Common myeloid progenitor, CD34-positive (primary cell): ENCODE results near the gene SLC22A3.

Source experiments
- CTCF ChIA-PET: fragments of 350-600 bp; sonication (Branson Sonifier 250); formaldehyde crosslinking; loops from one replicate; lab custom pipeline; 2021; ENCODE audit warnings: antibody characterized with exemption; lab: Charles Lee
- POLR2A ChIA-PET: fragments of 350-600 bp; sonication (Branson Sonifier 250); formaldehyde crosslinking; loops from one replicate; lab custom pipeline; 2021; ENCODE audit warnings: antibody characterized with exemption; lab: Charles Lee
- DNase-seq, 3 donors: peaks; one replicate each; pipeline versions ENCODE4 v3.0.0 to v3.0.0-alpha.2; 2013
- H3K27ac ChIP-seq, 2 experiments: 1 replicate in 1 of 2; 2 replicates in 1 of 2; pipeline ENCODE4 v1.7.0; 2013; ENCODE audit warnings: inconsistent platforms in 2 of 2, low read length in 2 of 2, mild to moderate bottlenecking in 2 of 2, low read depth in 1 of 2, moderate library complexity in 1 of 2; ENCODE audit not compliant: severe bottlenecking in 2 of 2, insufficient read depth in 1 of 2, poor library complexity in 1 of 2
- H3K27me3 ChIP-seq, 5 experiments: replicated peaks in 2 of 5; 1 replicate in 3 of 5; 2 replicates in 2 of 5; pipeline versions ENCODE4 v1.6.1 to v1.7.0; 2013; ENCODE audit warnings: low read length in 4 of 5, mild to moderate bottlenecking in 2 of 5, moderate library complexity in 2 of 5, inconsistent platforms in 1 of 5; ENCODE audit not compliant: insufficient read depth in 5 of 5, control insufficient read depth in 4 of 5
- H3K36me3 ChIP-seq, 4 experiments: 1 replicate in 2 of 4; 2 replicates in 2 of 4; pipeline versions ENCODE4 v1.6.1 to v1.7.0; 2013; ENCODE audit warnings: low read length in 3 of 4, control low read depth in 1 of 4, mild to moderate bottlenecking in 1 of 4; ENCODE audit not compliant: control insufficient read depth in 4 of 4, insufficient read depth in 4 of 4
- H3K4me1 ChIP-seq, 4 experiments: 1 replicate in 3 of 4; 2 replicates in 1 of 4; pipeline versions ENCODE4 v1.6.1 to v1.7.1; 2013; ENCODE audit warnings: low read length in 3 of 4, mild to moderate bottlenecking in 3 of 4, control low read depth in 1 of 4, inconsistent platforms in 1 of 4, moderate library complexity in 1 of 4; ENCODE audit not compliant: control insufficient read depth in 4 of 4, insufficient read depth in 4 of 4; ENCODE audit errors: control extremely low read depth in 1 of 4
- H3K4me3 ChIP-seq, 7 experiments: 1 replicate in 4 of 7; 2 replicates in 3 of 7; pipeline versions ENCODE4 v1.5.1 to v1.7.0; 2013; ENCODE audit warnings: mild to moderate bottlenecking in 7 of 7, low read length in 6 of 7, moderate library complexity in 6 of 7, inconsistent platforms in 2 of 7, low read depth in 2 of 7, control low read depth in 1 of 7; ENCODE audit not compliant: insufficient read depth in 4 of 7, control insufficient read depth in 1 of 7; ENCODE audit errors: extremely low read depth in 1 of 7
- H3K9me3 ChIP-seq, 5 experiments: 1 replicate in 4 of 5; 2 replicates in 1 of 5; pipeline versions ENCODE4 v1.6.1 to v1.7.1; 2013; ENCODE audit warnings: low read length in 4 of 5, mild to moderate bottlenecking in 2 of 5, inconsistent platforms in 1 of 5, low read depth in 1 of 5, moderate library complexity in 1 of 5; ENCODE audit not compliant: control insufficient read depth in 4 of 5, insufficient read depth in 2 of 5; ENCODE audit errors: control extremely low read depth in 1 of 5
- WGBS: methylation state at CpG from one replicate; pipeline ENCODE4 v1.1.5; 2013; ENCODE audit not compliant: insufficient coverage; 5-methylcytosine and 5-hydroxymethylcytosine counted together

Gene SLC22A3

DNA sequence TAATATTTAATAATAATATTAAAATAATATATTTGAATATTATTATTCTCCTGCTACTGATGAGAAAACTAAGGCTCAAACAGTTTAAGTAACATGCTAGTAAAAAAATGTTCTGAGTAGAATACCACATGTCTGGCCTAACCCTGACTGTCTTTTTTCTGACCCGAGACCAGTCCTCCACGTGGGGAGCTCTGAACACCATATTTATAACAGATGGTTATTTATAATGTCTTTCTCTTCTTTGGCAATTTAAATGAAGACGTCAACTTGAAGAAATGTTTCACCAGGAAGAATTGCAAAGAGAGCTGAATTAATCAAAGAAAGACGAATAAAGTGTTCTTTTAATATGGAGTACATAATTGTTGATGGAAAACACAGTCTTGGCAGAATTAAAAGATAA, 82.0 kb downstream of the SLC22A3 start:
- POLR2A ChIA-PET: no interaction called here
- WGBS: no CpG with 5 or more reads among the region's 4 CpGs
- DNase-seq: no peak

DNA sequence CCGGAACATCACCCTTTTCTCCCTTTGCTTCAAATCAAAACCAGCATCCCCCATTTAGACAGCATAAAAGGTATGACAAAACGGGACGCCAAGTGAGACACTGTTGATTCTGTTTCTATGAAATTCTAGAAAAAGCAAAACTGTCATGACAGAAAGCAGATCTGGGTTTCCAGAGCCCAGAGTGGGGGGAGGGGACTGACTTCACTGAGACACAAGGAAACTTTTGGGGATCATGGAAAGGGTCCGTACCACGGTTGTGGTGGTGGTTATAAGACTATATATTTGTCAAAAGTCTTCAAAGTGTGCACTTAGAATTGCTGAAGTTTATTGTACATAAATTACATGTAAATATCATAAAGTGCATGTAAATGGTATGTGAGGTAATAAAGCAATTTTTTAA, 82.6 kb downstream of the SLC22A3 start:
- H3K9me3 ChIP-seq: peaks cover 0 to 2% (median 0%) of the 10 kb centered on the region in 5 experiments
- peaks cover 0 to 57% (median 8%) of the 10 kb centered on the region in 5 experiments for H3K27me3 ChIP-seq
- H3K27ac ChIP-seq: no peak overlapping the region
- POLR2A ChIA-PET: no interaction called here
- WGBS: 73% methylated on average over 2 of the region's 5 CpGs
- H3K36me3 ChIP-seq: no peaks in the 10 kb centered on the region
- H3K4me1 ChIP-seq: peaks cover 0 to 3% (median 0%) of the 10 kb centered on the region in 4 experiments
- CTCF ChIA-PET: no interaction called here
- no peak overlapping the region for H3K4me3 ChIP-seq
- DNase-seq: no peak

More for the DNA sequence above, 82.0 kb downstream of the SLC22A3 start:
- no peak overlapping the region for H3K27ac ChIP-seq
- CTCF ChIA-PET: no interaction called here
- H3K4me3 ChIP-seq: no peak overlapping the region
- H3K36me3 ChIP-seq: no peaks in the 10 kb centered on the region
- peaks cover 0 to 3% (median 0%) of the 10 kb centered on the region in 4 experiments for H3K4me1 ChIP-seq
- H3K27me3 ChIP-seq: peaks cover 0 to 54% (median 8%) of the 10 kb centered on the region in 5 experiments
- H3K9me3 ChIP-seq: no peaks in the 10 kb centered on the region

DNA sequence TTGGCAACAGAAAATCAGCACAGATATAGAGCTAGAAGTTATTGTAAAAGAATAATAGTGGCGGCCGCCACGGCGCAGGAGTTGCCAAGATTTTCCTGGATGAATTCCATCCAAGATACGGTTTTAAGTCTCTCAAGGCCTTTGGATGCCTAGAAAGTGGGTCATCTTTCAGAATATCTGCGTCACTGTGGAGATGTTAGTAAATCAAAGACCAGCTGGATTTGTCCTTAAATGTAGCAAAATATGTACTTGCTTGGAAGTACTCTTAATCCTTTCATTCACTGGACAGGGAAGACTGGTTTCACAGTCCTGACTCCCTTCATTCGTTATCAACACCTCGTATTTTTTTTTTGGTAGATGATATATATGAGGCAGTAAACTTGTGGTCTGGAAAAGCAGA, 83.0 kb downstream of the SLC22A3 start:
- POLR2A ChIA-PET: no interaction called here
- no peak for DNase-seq
- CTCF ChIA-PET: no interaction called here
- peaks cover 0 to 4% (median 0%) of the 10 kb centered on the region in 4 experiments for H3K4me1 ChIP-seq
- H3K9me3 ChIP-seq: peaks cover 0 to 4% (median 0%) of the 10 kb centered on the region in 5 experiments
- no peak overlapping the region for H3K4me3 ChIP-seq
- no peaks in the 10 kb centered on the region for H3K36me3 ChIP-seq
- WGBS: 94% methylated on average over 6 of the region's 8 CpGs
- peaks cover 0 to 58% (median 8%) of the 10 kb centered on the region in 5 experiments for H3K27me3 ChIP-seq
- H3K27ac ChIP-seq: no peak overlapping the region

DNA sequence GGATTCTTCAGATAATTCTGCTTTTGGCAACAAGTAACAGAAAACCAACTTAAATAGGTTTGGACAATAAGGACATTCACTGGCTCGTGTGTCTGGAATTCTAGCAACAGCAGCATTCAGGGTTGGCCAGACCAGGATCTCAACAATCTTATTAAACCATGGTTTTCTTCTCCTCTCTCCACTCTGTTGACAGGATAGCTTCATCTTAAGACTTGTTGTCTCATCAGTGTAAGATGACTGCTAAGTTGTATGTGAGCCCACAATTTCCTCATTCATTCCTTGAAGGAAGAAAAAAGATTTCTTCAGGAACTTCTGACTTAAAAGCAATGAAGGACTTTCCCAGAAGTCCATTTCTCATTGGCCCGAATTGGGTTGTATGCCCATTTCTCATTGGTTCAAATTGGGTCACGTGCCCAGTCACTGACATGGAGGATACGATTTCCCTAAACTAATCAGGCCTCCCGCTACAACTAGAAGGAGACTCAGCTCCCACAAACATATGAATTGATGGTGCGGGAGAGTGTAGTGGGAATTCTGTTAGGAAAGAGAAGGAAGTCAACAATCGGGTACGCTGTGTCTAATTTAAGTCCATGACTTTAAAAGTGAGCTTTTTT, 83.7 kb downstream of the SLC22A3 start:
- H3K27ac ChIP-seq: no peak overlapping the region
- ChIA-PET CTCF (no interaction called here), POLR2A (no interaction called here)
- 98% methylated on average over 5 of the region's 8 CpGs for WGBS
- peaks cover 0 to 5% (median 0%) of the 10 kb centered on the region in 4 experiments for H3K4me1 ChIP-seq
- H3K36me3 ChIP-seq: no peaks in the 10 kb centered on the region
- no peak for DNase-seq
- H3K4me3 ChIP-seq: no peak overlapping the region
- peaks cover 0 to 52% (median 8%) of the 10 kb centered on the region in 5 experiments for H3K27me3 ChIP-seq
- peaks cover 0 to 4% (median 0%) of the 10 kb centered on the region in 5 experiments for H3K9me3 ChIP-seq

DNA sequence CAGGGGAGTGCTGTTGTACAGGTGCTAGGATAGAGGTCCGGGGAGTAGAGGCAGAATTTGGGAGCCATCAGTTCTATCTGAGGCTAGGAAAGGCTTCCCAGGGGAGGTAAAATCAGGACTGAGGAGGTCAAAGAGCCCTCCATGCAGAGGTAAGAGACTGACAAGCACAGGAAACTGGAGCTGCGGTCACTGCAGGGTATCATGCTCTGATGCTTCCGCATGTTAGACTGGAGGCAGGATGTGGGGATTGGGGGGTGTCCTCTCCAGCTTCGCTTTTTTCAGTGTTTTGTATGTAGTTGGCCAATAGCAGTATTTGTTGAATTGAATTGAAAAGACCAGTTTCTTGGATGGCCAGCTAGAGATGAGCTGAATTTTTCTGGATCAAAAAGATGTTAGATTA, 87.8 kb downstream of the SLC22A3 start:
- H3K36me3 ChIP-seq: no peaks in the 10 kb centered on the region
- 47% methylated on average over 4 of the region's 4 CpGs for WGBS
- no peak overlapping the region for H3K27ac ChIP-seq
- ChIA-PET POLR2A (no interaction called here), CTCF (interaction anchor here (1.2 to 1.3 kb wide), 2 partner anchors 9 to 84 kb away, joined by 4 to 5 read pairs; no protein-coding TSS in a partner anchor)
- H3K9me3 ChIP-seq: peaks cover 0 to 4% (median 0%) of the 10 kb centered on the region in 5 experiments
- H3K4me3 ChIP-seq: no peak overlapping the region
- peak in 2 of 3 donors; percentile 14 to 19 for DNase-seq
- H3K27me3 ChIP-seq: peaks cover 3 to 50% (median 9%) of the 10 kb centered on the region in 5 experiments
- H3K4me1 ChIP-seq: peaks cover 0 to 5% (median 0%) of the 10 kb centered on the region in 4 experiments

DNA sequence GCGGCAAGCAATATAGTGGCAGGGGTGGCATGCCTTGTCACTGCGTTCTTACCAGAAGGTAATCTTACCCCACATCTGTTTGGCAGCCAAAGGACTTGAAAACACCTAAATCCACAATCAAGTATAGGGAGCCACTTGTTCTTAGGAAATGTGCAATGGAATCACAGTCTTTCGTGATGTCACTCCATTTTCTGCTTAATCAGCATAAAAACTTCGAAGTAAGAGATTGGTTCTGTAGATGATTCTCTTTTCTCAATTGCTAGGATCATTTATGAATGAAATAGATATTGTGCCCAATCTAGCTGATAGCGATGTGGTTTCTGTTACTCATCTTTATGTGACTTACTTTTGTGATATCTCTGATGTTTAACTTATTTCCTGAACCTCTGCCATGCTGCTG, 89.0 kb downstream of the SLC22A3 start:
- ChIA-PET POLR2A (no interaction called here), CTCF (interaction anchor here (0.8 kb wide), 1 partner anchor 18 kb away, joined by 4 read pairs; no protein-coding TSS in a partner anchor)
- WGBS: 92% methylated on average over 3 of the region's 5 CpGs
- H3K27me3 ChIP-seq: peaks cover 3 to 52% (median 12%) of the 10 kb centered on the region in 5 experiments
- peaks cover 0 to 4% (median 0%) of the 10 kb centered on the region in 5 experiments for H3K9me3 ChIP-seq
- DNase-seq: no peak
- H3K36me3 ChIP-seq: no peaks in the 10 kb centered on the region
- peaks cover 0 to 5% (median 0%) of the 10 kb centered on the region in 4 experiments for H3K4me1 ChIP-seq
- H3K4me3 ChIP-seq: no peak overlapping the region
- H3K27ac ChIP-seq: no peak overlapping the region

DNA sequence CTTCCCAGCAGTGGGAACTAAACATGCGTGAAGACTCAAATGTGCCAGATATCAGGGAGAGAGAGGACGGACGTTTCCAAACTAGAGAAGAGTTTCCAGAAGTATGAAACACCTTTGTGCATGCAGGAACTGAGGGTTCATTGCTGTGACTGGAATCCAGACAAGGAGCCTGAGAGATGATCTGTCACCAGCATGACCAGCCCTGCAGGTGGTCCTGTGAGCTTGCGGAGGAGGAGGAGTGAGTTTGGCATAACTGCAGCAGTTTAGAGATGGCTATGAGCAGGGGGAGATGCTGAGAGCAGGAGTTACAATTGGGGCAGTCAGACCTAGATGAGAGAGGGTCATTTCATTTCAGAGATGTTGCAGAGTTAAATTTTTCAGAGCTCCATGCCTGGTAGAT, 89.6 kb downstream of the SLC22A3 start:
- H3K4me1 ChIP-seq: peaks cover 0 to 5% (median 0%) of the 10 kb centered on the region in 4 experiments
- 88% methylated on average over 4 of the region's 4 CpGs for WGBS
- H3K36me3 ChIP-seq: no peaks in the 10 kb centered on the region
- no peak for DNase-seq
- ChIA-PET CTCF (interaction anchor here (0.8 kb wide), 1 partner anchor 18 kb away, joined by 4 read pairs; no protein-coding TSS in a partner anchor), POLR2A (no interaction called here)
- no peak overlapping the region for H3K27ac ChIP-seq
- peaks cover 3 to 52% (median 11%) of the 10 kb centered on the region in 5 experiments for H3K27me3 ChIP-seq
- H3K4me3 ChIP-seq: no peak overlapping the region
- peaks cover 0 to 4% (median 0%) of the 10 kb centered on the region in 5 experiments for H3K9me3 ChIP-seq
